Measurements from ENCODE around the gene ICE2. TPM values are rescaled to one million over a fixed set of nuclear protein-coding genes. Genes with fewer than 3 reads are reported as not detected.
A peak's percentile ranks its signal among the peaks of the same experiment; 100 is the strongest.

Gene ICE2
- total RNA-seq, 1 experiment from 2014 or later = 76.7 TPM

GRCh38 chr15:60373745-60374144 lies 105.2 kb downstream of the ICE2 start:
- DNase-seq = no peak
- Mint-ChIP-seq H3K4me1 (ENCODE audit: low read depth, unreplicated experiment) (peaks cover 91% of the 10 kb centered on the region), H3K27me3 (ENCODE audit: unreplicated experiment) (no peaks in the 10 kb centered on the region), H3K27ac (ENCODE audit: unreplicated experiment) (peak overlapping the region; percentile 100), H3K4me3 (ENCODE audit: low read depth, unreplicated experiment) (peak overlapping the region; percentile 67), H3K36me3 (ENCODE audit: insufficient read depth, unreplicated experiment) (peaks cover 100% of the 10 kb centered on the region), H3K9me3 (ENCODE audit: low read depth, unreplicated experiment) (no peaks in the 10 kb centered on the region)
- BruUV-seq (replicated peaks) = no TSS peak
- intact Hi-C loops (cut with micrococcal nuclease; ENCODE audit: unreplicated experiment) = loop anchor here (2.0 to 5.0 kb wide), 2 partner anchors 17 to 34 kb away; no protein-coding TSS in a partner anchor
- CTCF ChIA-PET = interaction anchor here (2.0 to 3.7 kb wide), 3 partner anchors 12 to 17 kb away, joined by 6 to 14 read pairs (median 10); no protein-coding TSS in a partner anchor
- no peak for TF ChIP-seq CTCF (IDR thresholded peaks at IDR 0.05; ENCODE audit: unreplicated experiment)

GRCh38 chr15:60373327-60373726 lies 105.6 kb downstream of the ICE2 start:
- H3K4me1 Mint-ChIP-seq (ENCODE audit: low read depth, unreplicated experiment) = peaks cover 93% of the 10 kb centered on the region

GRCh38 chr15:60372756-60373155 lies 106.2 kb downstream of the ICE2 start:
- no peaks in the 10 kb centered on the region for H3K9me3 Mint-ChIP-seq (ENCODE audit: low read depth, unreplicated experiment)
- TF ChIP-seq CTCF (IDR thresholded peaks at IDR 0.05; ENCODE audit: unreplicated experiment) = no peak
- H3K4me1 Mint-ChIP-seq (ENCODE audit: low read depth, unreplicated experiment) = peaks cover 89% of the 10 kb centered on the region
- intact Hi-C loops (cut with micrococcal nuclease; ENCODE audit: unreplicated experiment) = loop anchor here (5.0 kb wide), 1 partner anchor 35 kb away; no protein-coding TSS in a partner anchor
- H3K36me3 Mint-ChIP-seq (ENCODE audit: insufficient read depth, unreplicated experiment) = peaks cover 94% of the 10 kb centered on the region
- no TSS peak for BruUV-seq (replicated peaks)
- peak overlapping the region; percentile 100 for H3K27ac Mint-ChIP-seq (ENCODE audit: unreplicated experiment)
- no peak for DNase-seq
- H3K4me3 Mint-ChIP-seq (ENCODE audit: low read depth, unreplicated experiment) = peak overlapping the region; percentile 67
- no peaks in the 10 kb centered on the region for H3K27me3 Mint-ChIP-seq (ENCODE audit: unreplicated experiment)
- CTCF ChIA-PET = interaction anchor here (1.2 to 3.7 kb wide), 3 partner anchors 10 to 18 kb away, joined by 6 to 14 read pairs (median 6); no protein-coding TSS in a partner anchor

More at GRCh38 chr15:60373327-60373726, 105.6 kb downstream of the ICE2 start:
- no peak for DNase-seq
- Mint-ChIP-seq H3K4me3 (ENCODE audit: low read depth, unreplicated experiment) (peak overlapping the region; percentile 67), H3K36me3 (ENCODE audit: insufficient read depth, unreplicated experiment) (peaks cover 100% of the 10 kb centered on the region), H3K27ac (ENCODE audit: unreplicated experiment) (peak overlapping the region; percentile 100), H3K27me3 (ENCODE audit: unreplicated experiment) (no peaks in the 10 kb centered on the region), H3K9me3 (ENCODE audit: low read depth, unreplicated experiment) (no peaks in the 10 kb centered on the region)
- intact Hi-C loops (cut with micrococcal nuclease; ENCODE audit: unreplicated experiment) = loop anchor here (5.0 kb wide), 1 partner anchor 34 kb away; no protein-coding TSS in a partner anchor
- TF ChIP-seq CTCF (IDR thresholded peaks at IDR 0.05; ENCODE audit: unreplicated experiment) = no peak
- CTCF ChIA-PET = interaction anchor here (1.2 to 3.7 kb wide), 4 partner anchors 10 to 18 kb away, joined by 6 to 14 read pairs (median 8); no protein-coding TSS in a partner anchor
- no TSS peak for BruUV-seq (replicated peaks)

GRCh38 chr15:60372227-60372626 lies 106.7 kb downstream of the ICE2 start:
- intact Hi-C loops (cut with micrococcal nuclease; ENCODE audit: unreplicated experiment) = loop anchor here (5.0 kb wide), 1 partner anchor 35 kb away; no protein-coding TSS in a partner anchor
- peak overlapping the region; percentile 100 for H3K27ac Mint-ChIP-seq (ENCODE audit: unreplicated experiment)
- no peaks in the 10 kb centered on the region for H3K9me3 Mint-ChIP-seq (ENCODE audit: low read depth, unreplicated experiment)
- peak overlapping the region; percentile 67 for H3K4me3 Mint-ChIP-seq (ENCODE audit: low read depth, unreplicated experiment)
- H3K4me1 Mint-ChIP-seq (ENCODE audit: low read depth, unreplicated experiment) = peaks cover 83% of the 10 kb centered on the region
- no peak for DNase-seq
- no peak for TF ChIP-seq CTCF (IDR thresholded peaks at IDR 0.05; ENCODE audit: unreplicated experiment)
- CTCF ChIA-PET = interaction anchor here (1.2 to 3.7 kb wide), 2 partner anchors 9 to 13 kb away, joined by 6 to 14 read pairs; no protein-coding TSS in a partner anchor
- no peaks in the 10 kb centered on the region for H3K27me3 Mint-ChIP-seq (ENCODE audit: unreplicated experiment)
- H3K36me3 Mint-ChIP-seq (ENCODE audit: insufficient read depth, unreplicated experiment) = peaks cover 89% of the 10 kb centered on the region
- no TSS peak for BruUV-seq (replicated peaks)

Data from Calu3 (cell line).